MCF 10A (cell line): ENCODE results near the gene MRPS34. TPM values are rescaled to one million over a fixed set of nuclear protein-coding genes. Genes with fewer than 3 reads are reported as not detected.

Source experiments
- BruUV-seq: library from RNA; stranded (reverse); fragments of 400-500 nt; replicated peaks from 2 replicates; lab custom pipeline; 2021; lab: Mats Ljungman, UMichigan
- CTCF ChIA-PET: fragments of 300-600 bp; sonication (Branson Sonifier 250); formaldehyde crosslinking; extraction: SDS; loops from one replicate; lab custom pipeline; 2021; ENCODE audit warnings: antibody characterized with exemption, inconsistent platforms; lab: Yijun Ruan, JAX
- POLR2A ChIA-PET: fragments of 300-600, 350-650 bp; sonication (Branson Sonifier 250); formaldehyde crosslinking; extraction: SDS; loops from one replicate; lab custom pipeline; 2020; ENCODE audit warnings: antibody characterized with exemption, inconsistent platforms; lab: Yijun Ruan, JAX
- DNase-seq: peaks from one replicate; pipeline ENCODE4 v3.0.0-alpha.2; 2018; ENCODE audit not compliant: unreplicated experiment
- H3K27ac Mint-ChIP-seq: one replicate; pipeline ENCODE4 v1.8.0; 2022; ENCODE audit warnings: mild to moderate bottlenecking, low read depth, mixed read lengths; ENCODE audit not compliant: unreplicated experiment
- H3K27me3 Mint-ChIP-seq: one replicate; pipeline ENCODE4 v1.8.0; 2022; ENCODE audit warnings: mixed read lengths; ENCODE audit not compliant: insufficient read depth, unreplicated experiment
- H3K36me3 Mint-ChIP-seq: one replicate; pipeline ENCODE4 v1.8.0; 2022; ENCODE audit warnings: mild to moderate bottlenecking, moderate library complexity, mixed read lengths; ENCODE audit not compliant: insufficient read depth, unreplicated experiment
- H3K4me1 Mint-ChIP-seq: one replicate; pipeline ENCODE4 v1.8.0; 2022; ENCODE audit warnings: mixed read lengths; ENCODE audit not compliant: insufficient read depth, unreplicated experiment
- H3K4me3 Mint-ChIP-seq: one replicate; pipeline ENCODE4 v1.8.0; 2022; ENCODE audit warnings: mild to moderate bottlenecking, moderate library complexity, mixed read lengths; ENCODE audit not compliant: unreplicated experiment
- H3K9me3 Mint-ChIP-seq: one replicate; pipeline ENCODE4 v1.8.0; 2022; ENCODE audit warnings: mixed read lengths; ENCODE audit not compliant: unreplicated experiment
- intact Hi-C: fragments of 100-400 bp; cut with micrococcal nuclease; formaldehyde crosslinking; loops from 2 replicates; pipeline ENCODE4 v1.14.1; 2022
- total RNA-seq: library from RNA; stranded (reverse); gene quantifications from 2 replicates; pipeline ENCODE4 v1.2.3, GENCODE V29; 2022
- TF ChIP-seq, protein P1 (sequence below): fragments of 200-600 bp; IDR thresholded peaks from one replicate; pipeline ENCODE4 v1.8.0; 2022; ENCODE audit warnings: antibody characterized with exemption, mild to moderate bottlenecking; ENCODE audit not compliant: unreplicated experiment

The MRPS34 gene
- total RNA-seq, 1 experiment from 2014 or later: 102 TPM

DNA sequence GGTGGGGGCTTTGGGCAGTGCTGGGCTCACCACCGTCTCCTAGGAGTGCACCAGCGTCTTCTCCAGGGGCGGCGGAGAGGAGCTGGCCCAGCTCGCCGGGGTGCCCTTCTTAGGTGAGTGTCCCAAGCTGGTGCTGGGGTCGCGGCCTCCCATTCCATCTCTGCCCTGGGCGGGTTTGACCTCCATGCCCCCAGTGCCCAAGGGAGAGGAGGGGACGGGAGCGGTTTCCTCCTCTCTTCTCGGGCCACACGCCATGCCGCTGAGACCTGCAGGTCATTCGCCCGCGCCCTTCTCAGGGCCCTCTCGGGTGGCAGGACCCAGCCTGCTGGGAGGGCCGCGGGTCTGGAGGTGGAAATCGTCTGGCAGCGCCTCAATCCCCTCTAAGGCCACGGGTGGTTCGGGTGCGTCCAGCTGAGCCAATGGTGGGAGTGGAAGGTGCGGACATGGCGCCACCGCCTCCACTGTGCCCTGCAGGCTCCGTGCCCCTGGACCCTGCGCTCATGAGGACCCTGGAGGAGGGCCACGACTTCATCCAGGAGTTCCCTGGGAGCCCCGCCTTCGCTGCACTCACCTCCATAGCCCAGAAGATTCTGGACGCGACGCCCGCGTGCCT is 15.3 kb upstream of the MRPS34 start:
- no peaks in the 10 kb centered on the region for H3K9me3 Mint-ChIP-seq
- peaks cover 5% of the 10 kb centered on the region for H3K4me1 Mint-ChIP-seq
- peaks cover 12% of the 10 kb centered on the region for H3K36me3 Mint-ChIP-seq
- ChIA-PET POLR2A (no interaction called here), CTCF (no interaction called here)
- H3K27ac Mint-ChIP-seq: no peak overlapping the region
- DNase-seq: no peak
- BruUV-seq: no TSS peak
- H3K27me3 Mint-ChIP-seq: no peaks in the 10 kb centered on the region
- TF ChIP-seq, protein P1, sequence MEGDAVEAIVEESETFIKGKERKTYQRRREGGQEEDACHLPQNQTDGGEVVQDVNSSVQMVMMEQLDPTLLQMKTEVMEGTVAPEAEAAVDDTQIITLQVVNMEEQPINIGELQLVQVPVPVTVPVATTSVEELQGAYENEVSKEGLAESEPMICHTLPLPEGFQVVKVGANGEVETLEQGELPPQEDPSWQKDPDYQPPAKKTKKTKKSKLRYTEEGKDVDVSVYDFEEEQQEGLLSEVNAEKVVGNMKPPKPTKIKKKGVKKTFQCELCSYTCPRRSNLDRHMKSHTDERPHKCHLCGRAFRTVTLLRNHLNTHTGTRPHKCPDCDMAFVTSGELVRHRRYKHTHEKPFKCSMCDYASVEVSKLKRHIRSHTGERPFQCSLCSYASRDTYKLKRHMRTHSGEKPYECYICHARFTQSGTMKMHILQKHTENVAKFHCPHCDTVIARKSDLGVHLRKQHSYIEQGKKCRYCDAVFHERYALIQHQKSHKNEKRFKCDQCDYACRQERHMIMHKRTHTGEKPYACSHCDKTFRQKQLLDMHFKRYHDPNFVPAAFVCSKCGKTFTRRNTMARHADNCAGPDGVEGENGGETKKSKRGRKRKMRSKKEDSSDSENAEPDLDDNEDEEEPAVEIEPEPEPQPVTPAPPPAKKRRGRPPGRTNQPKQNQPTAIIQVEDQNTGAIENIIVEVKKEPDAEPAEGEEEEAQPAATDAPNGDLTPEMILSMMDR: no peak
- H3K4me3 Mint-ChIP-seq: no peak overlapping the region
- intact Hi-C loops: no loop called here

DNA sequence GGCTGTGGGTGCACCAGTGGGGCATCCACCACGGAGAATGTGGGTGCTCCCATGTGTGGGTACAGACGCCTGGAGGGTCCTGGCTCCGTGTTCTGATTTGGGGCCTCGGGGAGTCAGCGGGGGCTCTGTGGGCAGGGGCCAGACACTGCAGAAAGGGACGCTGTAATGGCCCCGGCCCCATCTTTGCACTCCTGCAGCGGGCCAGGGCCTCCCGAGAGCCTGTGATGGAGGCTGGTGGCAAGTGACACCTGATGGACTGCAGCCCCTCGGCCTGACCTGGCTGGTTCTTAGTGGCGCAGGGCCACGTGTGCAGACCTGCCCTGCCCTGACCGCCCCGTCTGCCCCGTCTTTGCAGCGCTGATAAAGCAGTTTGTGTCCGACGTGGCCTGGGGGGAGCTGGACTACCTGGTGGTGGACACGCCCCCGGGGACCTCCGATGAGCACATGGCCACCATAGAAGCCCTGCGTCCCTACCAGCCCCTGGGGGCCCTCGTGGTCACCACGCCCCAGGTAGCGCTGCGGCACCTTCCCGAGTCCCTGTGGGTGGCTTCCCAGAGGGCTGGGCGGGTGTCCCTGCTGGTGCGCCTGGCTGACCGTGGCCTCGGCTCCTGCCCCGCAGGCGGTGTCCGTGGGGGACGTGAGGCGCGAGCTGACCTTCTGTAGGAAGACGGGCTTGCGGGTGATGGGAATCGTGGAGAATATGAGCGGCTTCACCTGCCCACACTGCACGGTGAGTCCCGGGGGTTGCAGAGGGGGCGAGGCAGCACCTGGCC is 14.6 kb upstream of the MRPS34 start:
- ChIA-PET POLR2A (no interaction called here), CTCF (no interaction called here)
- Mint-ChIP-seq H3K27ac (no peak overlapping the region), H3K4me3 (no peak overlapping the region), H3K9me3 (no peaks in the 10 kb centered on the region), H3K4me1 (peaks cover 5% of the 10 kb centered on the region), H3K36me3 (peaks cover 18% of the 10 kb centered on the region), H3K27me3 (no peaks in the 10 kb centered on the region)
- BruUV-seq: no TSS peak
- TF ChIP-seq, protein P1: no peak
- intact Hi-C loops: no loop called here
- DNase-seq: no peak

DNA sequence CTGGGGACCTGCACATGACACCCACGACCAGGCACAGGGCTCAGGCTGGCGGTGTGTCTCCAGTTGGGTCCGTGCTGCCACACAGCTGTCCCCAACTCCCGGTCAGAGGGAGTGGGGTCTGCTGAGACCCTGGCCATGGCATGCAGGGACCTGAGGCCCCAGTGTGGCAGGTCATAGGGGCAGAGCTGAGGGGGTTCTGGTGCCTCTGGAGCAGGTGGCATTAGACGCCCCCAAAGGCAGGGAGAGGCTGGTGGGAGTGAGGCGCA is 14.1 kb upstream of the MRPS34 start:
- BruUV-seq: no TSS peak
- intact Hi-C loops: no loop called here
- Mint-ChIP-seq H3K4me3 (no peak overlapping the region), H3K9me3 (no peaks in the 10 kb centered on the region), H3K27me3 (no peaks in the 10 kb centered on the region), H3K27ac (no peak overlapping the region), H3K4me1 (peaks cover 5% of the 10 kb centered on the region), H3K36me3 (peaks cover 23% of the 10 kb centered on the region)
- no peak for DNase-seq
- TF ChIP-seq, protein P1: no peak
- ChIA-PET CTCF (no interaction called here), POLR2A (no interaction called here)

DNA sequence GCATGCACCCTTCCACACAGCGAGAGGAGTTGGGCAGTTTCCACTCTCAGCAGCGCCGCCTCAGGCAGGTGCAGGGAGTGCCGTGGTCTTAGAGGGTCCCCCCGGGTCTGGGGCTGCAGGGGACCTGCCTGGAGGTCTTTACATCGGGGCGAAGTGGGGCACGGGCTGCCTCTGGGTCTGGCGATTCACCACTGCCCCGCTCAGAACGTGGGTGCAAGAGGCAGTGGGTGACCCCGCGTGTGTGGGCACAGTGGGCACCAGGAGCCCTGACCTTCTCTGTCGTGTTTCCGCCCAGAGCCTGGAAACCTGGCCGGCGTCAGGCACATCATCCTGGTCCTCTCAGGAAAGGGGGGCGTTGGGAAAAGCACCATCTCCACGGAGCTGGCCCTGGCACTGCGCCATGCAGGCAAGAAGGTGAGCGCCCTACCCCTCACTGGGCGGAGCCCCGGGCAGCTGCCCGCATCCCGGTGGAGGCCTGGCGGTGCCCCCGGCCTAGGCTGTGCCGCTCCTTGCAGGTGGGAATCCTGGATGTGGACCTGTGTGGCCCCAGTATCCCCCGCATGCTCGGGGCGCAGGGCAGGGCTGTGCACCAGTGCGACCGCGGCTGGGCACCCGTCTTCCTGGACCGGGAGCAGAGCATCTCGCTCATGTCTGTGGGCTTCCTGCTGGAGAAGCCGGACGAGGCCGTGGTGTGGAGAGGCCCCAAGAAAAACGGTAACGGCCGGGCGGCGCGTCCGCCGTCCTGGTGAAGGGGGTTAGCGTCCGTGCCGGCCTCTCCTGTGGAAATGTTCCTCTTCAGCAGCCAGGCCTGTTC is 13.5 kb upstream of the MRPS34 start:
- no TSS peak for BruUV-seq
- intact Hi-C loops: no loop called here

More for the DNA sequence above, 13.5 kb upstream of the MRPS34 start:
- Mint-ChIP-seq H3K9me3 (no peaks in the 10 kb centered on the region), H3K27me3 (no peaks in the 10 kb centered on the region), H3K4me3 (no peak overlapping the region), H3K27ac (no peak overlapping the region), H3K36me3 (peaks cover 25% of the 10 kb centered on the region), H3K4me1 (peaks cover 5% of the 10 kb centered on the region)
- CTCF ChIA-PET: interaction anchor here (0.6 kb wide), 1 partner anchor 436 kb away, joined by 3 read pairs; no protein-coding TSS in a partner anchor
- no peak for DNase-seq
- POLR2A ChIA-PET: interaction anchor here (0.6 kb wide), 1 partner anchor 76 kb away, joined by 3 read pairs; no protein-coding TSS in a partner anchor
- TF ChIP-seq, protein P1: no peak
